Natural killer cell (primary cell): ENCODE data around the gene IFT22. TPM values are rescaled to one million over a fixed set of nuclear protein-coding genes. Genes with fewer than 3 reads are reported as not detected.
"Not testable (repeated sequence)": the region's sequence is repeated elsewhere in the genome, so short reads cannot be mapped to it uniquely, and the experiment has no call there.

Experiments
- ATAC-seq, 3 donors: fragments of 150-1000 bp in 2 of 3; fragments of 200-7000 bp in 1 of 3; cut with Tn5 transposase; 1 replicate in 1 of 3; 2 replicates in 2 of 3; pipeline ENCODE4 v1.10.0; 2021; ENCODE audit warnings: mild to moderate bottlenecking in 2 of 3, moderate library complexity in 2 of 3
- DNase-seq, 2 donors: peaks; one replicate each; pipeline versions ENCODE4 v3.0.0 to v3.0.0-alpha.2; 2013 to 2021; ENCODE audit warnings: mixed read lengths in 1 of 2
- H3K27ac ChIP-seq: one replicate; pipeline ENCODE4 v1.5.1; 2013; ENCODE audit warnings: mild to moderate bottlenecking, low read length
- H3K27me3 ChIP-seq: one replicate; pipeline ENCODE4 v1.6.1; 2013; ENCODE audit warnings: low read length; ENCODE audit not compliant: control insufficient read depth, insufficient read depth
- H3K36me3 ChIP-seq: one replicate; pipeline ENCODE4 v1.6.1; 2013; ENCODE audit warnings: low read length; ENCODE audit not compliant: control insufficient read depth, insufficient read depth
- H3K4me1 ChIP-seq: one replicate; pipeline ENCODE4 v1.6.1; 2013; ENCODE audit warnings: low read length; ENCODE audit not compliant: control insufficient read depth, insufficient read depth
- H3K4me3 ChIP-seq: one replicate; pipeline ENCODE4 v1.5.1; 2013; ENCODE audit warnings: low read length
- H3K9me3 ChIP-seq: one replicate; pipeline ENCODE4 v1.6.1; 2013; ENCODE audit warnings: low read length; ENCODE audit not compliant: control insufficient read depth, insufficient read depth
- H3K27ac Mint-ChIP-seq, 2 donors: one replicate each; pipeline ENCODE4 v1.8.0; 2022; ENCODE audit warnings: mild to moderate bottlenecking in 2 of 2, mixed read lengths in 2 of 2, moderate library complexity in 1 of 2
- H3K27me3 Mint-ChIP-seq, 2 donors: one replicate each; pipeline ENCODE4 v1.8.0; 2022; ENCODE audit warnings: low read depth in 2 of 2, mixed read lengths in 2 of 2
- H3K36me3 Mint-ChIP-seq: one replicate; pipeline ENCODE4 v1.8.0; 2022; ENCODE audit warnings: mixed read lengths
- H3K4me1 Mint-ChIP-seq, 2 donors: one replicate each; pipeline ENCODE4 v1.8.0; 2022; ENCODE audit warnings: mixed read lengths in 2 of 2
- H3K4me3 Mint-ChIP-seq: one replicate; pipeline ENCODE4 v1.8.0; 2022; ENCODE audit warnings: mild to moderate bottlenecking, moderate library complexity, mixed read lengths
- H3K9me3 Mint-ChIP-seq, 2 donors: one replicate each; pipeline ENCODE4 v1.8.0; 2022; ENCODE audit warnings: mixed read lengths in 2 of 2
- WGBS: methylation state at CpG from one replicate; pipeline ENCODE4 v1.1.7; 2013; ENCODE audit warnings: missing lambda C conversion rate; ENCODE audit not compliant: insufficient coverage; 5-methylcytosine and 5-hydroxymethylcytosine counted together
- intact Hi-C: fragments of 100-400 bp; cut with micrococcal nuclease; formaldehyde crosslinking; loops from one replicate; pipeline ENCODE4 v1.14.2; 2022
- total RNA-seq, 4 donors: library from RNA; stranded (reverse); fragments of 120-200 nt in 1 of 4; gene quantifications; one replicate each; pipeline versions ENCODE4 v1.2.3 to v1.2.4, GENCODE V29; 2013 to 2022
- TF ChIP-seq, protein P1 (sequence below): fragments of 200-600 bp; IDR thresholded peaks from one replicate; pipeline ENCODE4 v1.8.0; 2022; ENCODE audit warnings: antibody characterized with exemption

The IFT22 gene
- total RNA-seq, 3 donors from 2014 or later (not counting 1 experiment from before 2014, with no cell fraction given): 2.9 to 3.8 (median 3.7) TPM

DNA sequence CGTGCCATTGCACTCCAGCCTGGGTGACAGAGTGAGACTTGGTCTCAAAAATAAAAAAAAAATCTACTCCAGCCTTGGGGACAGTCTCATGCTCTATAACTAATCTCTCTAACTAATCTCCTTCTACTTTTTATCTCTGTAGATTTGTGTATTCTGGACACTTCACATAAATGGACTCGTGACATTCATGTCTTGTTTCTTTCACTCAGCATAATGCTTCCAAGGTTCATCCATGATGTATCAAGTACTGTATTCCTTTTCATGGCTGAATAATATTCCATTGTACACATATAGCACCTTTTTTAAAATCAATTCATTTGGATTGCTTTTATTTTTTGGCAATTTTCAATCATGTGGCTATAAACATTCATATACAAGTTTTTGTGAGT lies 31.3 kb upstream of the IFT22 start:
- no peak overlapping the region for H3K27ac ChIP-seq
- no peak for DNase-seq
- H3K36me3 Mint-ChIP-seq: no peaks in the 10 kb centered on the region
- no peak overlapping the region for H3K4me3 Mint-ChIP-seq
- no peaks in the 10 kb centered on the region for H3K36me3 ChIP-seq
- 91% methylated on average over 2 of the region's 2 CpGs for WGBS
- H3K4me3 ChIP-seq: no peak overlapping the region
- H3K4me1 ChIP-seq: no peaks in the 10 kb centered on the region
- intact Hi-C loops: no loop called here
- H3K27ac Mint-ChIP-seq: no peak overlapping the region
- no peaks in the 10 kb centered on the region for H3K27me3 ChIP-seq
- H3K27me3 Mint-ChIP-seq: peaks cover 6 to 15% of the 10 kb centered on the region in 2 donors
- no peak for ATAC-seq
- TF ChIP-seq, protein P1, sequence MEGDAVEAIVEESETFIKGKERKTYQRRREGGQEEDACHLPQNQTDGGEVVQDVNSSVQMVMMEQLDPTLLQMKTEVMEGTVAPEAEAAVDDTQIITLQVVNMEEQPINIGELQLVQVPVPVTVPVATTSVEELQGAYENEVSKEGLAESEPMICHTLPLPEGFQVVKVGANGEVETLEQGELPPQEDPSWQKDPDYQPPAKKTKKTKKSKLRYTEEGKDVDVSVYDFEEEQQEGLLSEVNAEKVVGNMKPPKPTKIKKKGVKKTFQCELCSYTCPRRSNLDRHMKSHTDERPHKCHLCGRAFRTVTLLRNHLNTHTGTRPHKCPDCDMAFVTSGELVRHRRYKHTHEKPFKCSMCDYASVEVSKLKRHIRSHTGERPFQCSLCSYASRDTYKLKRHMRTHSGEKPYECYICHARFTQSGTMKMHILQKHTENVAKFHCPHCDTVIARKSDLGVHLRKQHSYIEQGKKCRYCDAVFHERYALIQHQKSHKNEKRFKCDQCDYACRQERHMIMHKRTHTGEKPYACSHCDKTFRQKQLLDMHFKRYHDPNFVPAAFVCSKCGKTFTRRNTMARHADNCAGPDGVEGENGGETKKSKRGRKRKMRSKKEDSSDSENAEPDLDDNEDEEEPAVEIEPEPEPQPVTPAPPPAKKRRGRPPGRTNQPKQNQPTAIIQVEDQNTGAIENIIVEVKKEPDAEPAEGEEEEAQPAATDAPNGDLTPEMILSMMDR: no peak
- no peaks in the 10 kb centered on the region for H3K9me3 ChIP-seq
- H3K4me1 Mint-ChIP-seq: no peaks in the 10 kb centered on the region
- H3K9me3 Mint-ChIP-seq: no peaks in the 10 kb centered on the region

DNA sequence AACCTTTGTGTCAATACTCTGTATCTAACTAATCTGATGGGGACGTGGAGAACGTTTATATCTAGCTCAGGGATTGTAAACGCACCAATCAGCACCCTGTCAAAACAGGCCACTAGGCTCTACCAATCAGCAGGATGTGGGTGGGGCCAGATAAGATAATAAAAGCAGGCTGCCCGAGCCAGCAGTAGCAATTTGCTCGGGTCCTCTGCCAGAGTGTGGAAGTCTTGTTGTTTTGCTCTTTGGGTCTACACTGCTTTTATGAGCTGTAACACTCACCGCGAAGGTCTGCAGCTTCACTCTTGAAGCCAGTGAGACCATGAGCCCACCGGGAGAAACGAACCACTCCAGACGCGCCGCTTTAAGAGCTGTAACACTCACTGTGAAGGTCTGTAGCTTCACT lies 27.7 kb upstream of the IFT22 start:
- H3K9me3 ChIP-seq, DNase-seq, H3K4me3 Mint-ChIP-seq, H3K4me3 ChIP-seq, H3K27ac ChIP-seq, H3K27me3 Mint-ChIP-seq, intact Hi-C loops, ATAC-seq, H3K36me3 Mint-ChIP-seq, H3K27ac Mint-ChIP-seq, H3K27me3 ChIP-seq, H3K9me3 Mint-ChIP-seq, H3K4me1 Mint-ChIP-seq, H3K36me3 ChIP-seq, H3K4me1 ChIP-seq: not testable (repeated sequence)
- 81% methylated on average over 12 of the region's 12 CpGs for WGBS

DNA sequence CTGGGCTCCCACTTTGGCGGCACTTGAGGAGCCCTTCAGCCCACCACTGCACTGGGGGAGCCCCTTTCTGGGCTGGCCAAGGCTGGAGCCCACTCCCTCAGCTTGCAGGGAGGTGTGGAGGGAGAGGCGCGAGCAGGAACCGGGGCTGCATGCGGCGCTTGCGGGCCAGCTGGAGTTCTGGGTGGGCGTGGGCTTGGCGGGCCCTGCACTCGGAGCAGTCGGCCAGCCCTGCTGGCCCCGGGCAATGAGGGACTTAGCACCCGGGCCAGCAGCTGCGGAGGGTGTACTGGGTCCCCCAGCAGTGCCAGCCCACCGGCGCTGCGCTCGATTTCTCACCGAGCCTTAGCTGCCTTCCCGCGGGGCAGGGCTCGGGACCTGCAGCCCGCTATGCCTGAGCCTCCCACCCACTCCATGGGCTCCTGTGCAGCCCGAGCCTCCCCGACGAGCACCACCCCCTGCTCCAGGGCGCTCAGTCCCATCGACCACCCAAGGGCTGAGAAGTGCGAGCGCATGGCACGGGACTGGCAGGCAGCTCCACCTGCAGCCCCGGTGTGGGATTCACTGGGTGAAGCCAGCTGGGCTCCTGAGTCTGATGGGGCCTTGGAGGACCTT lies 26.9 kb upstream of the IFT22 start:
- not testable (repeated sequence) for H3K4me3 ChIP-seq

DNA sequence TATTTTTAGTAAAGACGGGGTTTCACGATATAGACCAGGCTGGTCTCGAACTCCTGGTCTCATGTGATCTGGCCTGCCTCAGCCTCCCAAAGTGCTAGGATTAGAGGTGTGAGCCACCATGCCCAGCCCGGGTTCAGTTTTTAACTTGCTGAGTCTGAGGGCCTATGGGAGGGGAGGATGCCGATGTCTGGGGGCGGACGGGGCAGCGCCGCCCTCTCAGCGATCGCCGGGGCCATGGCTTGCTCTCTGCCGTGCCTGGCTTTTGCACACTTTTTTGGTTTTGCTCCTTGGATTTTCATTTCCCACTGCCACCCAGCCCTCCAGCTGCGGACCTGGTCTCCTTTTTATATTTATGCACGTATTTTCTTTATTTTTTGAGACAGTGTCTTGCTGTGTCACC lies 25.9 kb upstream of the IFT22 start:
- Mint-ChIP-seq H3K4me1 (no peaks in the 10 kb centered on the region), H3K27ac (no peak overlapping the region), H3K36me3 (no peaks in the 10 kb centered on the region), H3K4me3 (no peak overlapping the region), H3K9me3 (no peaks in the 10 kb centered on the region), H3K27me3 (no peaks in the 10 kb centered on the region)
- WGBS: 93% methylated on average over 15 of the region's 15 CpGs
- DNase-seq: no peak
- ATAC-seq: no peak
- Histone ChIP-seq H3K4me3 (no peak overlapping the region), H3K36me3 (no peaks in the 10 kb centered on the region), H3K27me3 (no peaks in the 10 kb centered on the region), H3K4me1 (no peaks in the 10 kb centered on the region), H3K9me3 (no peaks in the 10 kb centered on the region), H3K27ac (no peak overlapping the region)
- TF ChIP-seq, protein P1: no peak
- intact Hi-C loops: no loop called here

More for the DNA sequence above, 26.9 kb upstream of the IFT22 start:
- DNase-seq, H3K27me3 Mint-ChIP-seq, intact Hi-C loops, H3K27me3 ChIP-seq, H3K36me3 Mint-ChIP-seq, H3K27ac ChIP-seq, H3K9me3 Mint-ChIP-seq, H3K4me1 ChIP-seq, H3K4me1 Mint-ChIP-seq, ATAC-seq, H3K9me3 ChIP-seq, H3K36me3 ChIP-seq, H3K4me3 Mint-ChIP-seq, H3K27ac Mint-ChIP-seq: not testable (repeated sequence)
- WGBS: 94% methylated on average over 25 of the region's 32 CpGs
